SK-N-SH (cell line): Measurements from ENCODE around the gene TRIM40. TPM values are rescaled to one million over a fixed set of nuclear protein-coding genes. Genes with fewer than 3 reads are reported as not detected.

Source experiments
- CTCF ChIA-PET: fragments of 300-600, 350-600 bp; formaldehyde crosslinking; extraction: SDS; loops from one replicate; lab custom pipeline; 2021; lab: Yijun Ruan, JAX
- POLR2A ChIA-PET: fragments of 350-600 bp; sonication (Branson Sonifier 250); formaldehyde crosslinking; extraction: SDS; loops from one replicate; lab custom pipeline; 2020; ENCODE audit warnings: antibody characterized with exemption, inconsistent platforms; lab: Yijun Ruan, JAX
- DNase-seq: peaks from one replicate; pipeline ENCODE4 v3.0.0; 2012
- H2AFZ ChIP-seq: fragments of 200-600 bp; sonication (generic); 2 replicates; pipeline ENCODE4 v1.8.1; 2016; ENCODE audit warnings: antibody characterized with exemption, mild to moderate bottlenecking, low read depth
- H3F3A ChIP-seq: fragments of 200-600 bp; sonication (generic); replicated peaks from 2 replicates; pipeline ENCODE3; 2016; ENCODE audit warnings: antibody characterized with exemption, mild to moderate bottlenecking; ENCODE audit not compliant: insufficient read depth
- H3K27ac ChIP-seq, 2 experiments: fragments of 200-500 bp in 1 of 2; fragments of 200-600 bp in 1 of 2; sonication (Bioruptor generic) in 1 of 2; sonication (generic), shearing (Covaris generic) in 1 of 2; 2 replicates each; pipeline versions ENCODE4 v1.5.1 to v1.6.1; 2014 to 2016; ENCODE audit warnings: low read depth in 2 of 2, inconsistent platforms in 1 of 2, low read length in 1 of 2, mild to moderate bottlenecking in 1 of 2, mixed read lengths in 1 of 2
- H3K27me3 ChIP-seq: fragments of 200-600 bp; sonication (generic), shearing (Covaris generic); 2 replicates; pipeline ENCODE4 v1.6.1; 2016; ENCODE audit warnings: mixed run types; ENCODE audit not compliant: insufficient read depth
- H3K36me3 ChIP-seq, 2 experiments: fragments of 200-500 bp in 1 of 2; fragments of 200-600 bp in 1 of 2; sonication (Bioruptor generic) in 1 of 2; sonication (generic) in 1 of 2; replicated peaks in 1 of 2; 2 replicates each; pipeline versions ENCODE3 to v1.5.1; 2014 to 2016; ENCODE audit warnings: low read length in 1 of 2, mild to moderate bottlenecking in 1 of 2; ENCODE audit not compliant: insufficient read depth in 2 of 2, control insufficient read depth in 1 of 2
- H3K4me1 ChIP-seq, 2 experiments: fragments of 200-500 bp in 1 of 2; fragments of 200-600 bp in 1 of 2; sonication (Bioruptor generic) in 1 of 2; sonication (generic), shearing (Covaris generic) in 1 of 2; 2 replicates each; pipeline versions ENCODE4 v1.5.1 to v1.6.1; 2014 to 2016; ENCODE audit warnings: low read depth in 1 of 2, low read length in 1 of 2, mixed run types in 1 of 2; ENCODE audit not compliant: insufficient read depth in 2 of 2, control insufficient read depth in 1 of 2
- H3K4me2 ChIP-seq: fragments of 200-600 bp; sonication (generic), shearing (Covaris generic); 2 replicates; pipeline ENCODE4 v1.6.1; 2017; ENCODE audit warnings: mixed run types
- H3K4me3 ChIP-seq, 2 experiments: fragments of 200-500 bp in 1 of 2; fragments of 200-600 bp in 1 of 2; sonication (Bioruptor generic) in 1 of 2; sonication (generic), shearing (Covaris generic) in 1 of 2; 2 replicates each; pipeline versions ENCODE4 v1.5.1 to v1.8.1; 2014 to 2016; ENCODE audit warnings: low read depth in 2 of 2, inconsistent platforms in 1 of 2, low read length in 1 of 2, mild to moderate bottlenecking in 1 of 2, mixed read lengths in 1 of 2, moderate library complexity in 1 of 2
- H3K79me2 ChIP-seq: fragments of 200-600 bp; sonication (generic); 2 replicates; pipeline ENCODE4 v1.8.1; 2017; ENCODE audit warnings: mild to moderate bottlenecking; ENCODE audit not compliant: insufficient read depth
- H3K9ac ChIP-seq: fragments of 200-600 bp; sonication (generic); 2 replicates; pipeline ENCODE4 v1.6.1; 2017; ENCODE audit warnings: mixed run types
- H3K9me2 ChIP-seq: fragments of 200-600 bp; sonication (generic); 2 replicates; pipeline ENCODE4 v1.6.1; 2017; ENCODE audit warnings: mixed run types
- H3K9me3 ChIP-seq: fragments of 200-600 bp; sonication (generic); 2 replicates; pipeline ENCODE4 v1.6.1; 2017; ENCODE audit warnings: mixed run types, mild to moderate bottlenecking, moderate library complexity
- H4K20me1 ChIP-seq: fragments of 200-600 bp; sonication (generic); 2 replicates; pipeline ENCODE4 v1.6.1; 2017; ENCODE audit warnings: mild to moderate bottlenecking, mixed run types; ENCODE audit not compliant: insufficient read depth
- CHD2 ChIP-seq: fragments of 150-350 bp; IDR thresholded peaks from 2 replicates; pipeline ENCODE4 v1.6.1; 2018; ENCODE audit warnings: low read length; ENCODE audit not compliant: partially characterized antibody
- ELF1 ChIP-seq: IDR thresholded peaks from 2 replicates; pipeline ENCODE4 v1.4.0; 2012
- EP300 ChIP-seq, 2 experiments: IDR thresholded peaks; 2 replicates each; pipeline versions ENCODE4 v1.4.0 to v1.6.1; 2012; ENCODE audit warnings: borderline replicate concordance in 1 of 2, low read depth in 1 of 2, low read length in 1 of 2
- EZH2phosphoT487 ChIP-seq: fragments of 200-600 bp; sonication (generic); IDR thresholded peaks from 2 replicates; pipeline ENCODE4 v1.6.1; 2017; ENCODE audit warnings: low read depth, mixed run types, mild to moderate bottlenecking, antibody characterized with exemption, moderate library complexity, borderline replicate concordance
- FOXJ3 ChIP-seq: sonication (generic); formaldehyde crosslinking; IDR thresholded peaks from 2 replicates; pipeline ENCODE4 v1.5.1; 2020; ENCODE audit warnings: mild to moderate bottlenecking, missing genetic modification reagents
- JUND ChIP-seq: IDR thresholded peaks from 2 replicates; pipeline ENCODE4 v1.4.0; 2012
- RAD21 ChIP-seq: IDR thresholded peaks from 2 replicates; pipeline ENCODE4 v1.6.1; 2012; ENCODE audit warnings: mild to moderate bottlenecking, low read length
- RFX5 ChIP-seq: IDR thresholded peaks from 2 replicates; pipeline ENCODE4 v1.6.1; 2012; ENCODE audit warnings: mild to moderate bottlenecking, improper control_type of control experiment, low read length
- SIN3A ChIP-seq: IDR thresholded peaks from 2 replicates; pipeline ENCODE4 v1.6.1; 2012; ENCODE audit warnings: low read depth, mild to moderate bottlenecking, low read length, moderate library complexity, borderline replicate concordance
- SMC3 ChIP-seq: IDR thresholded peaks from 2 replicates; pipeline ENCODE4 v1.6.1; 2012; ENCODE audit warnings: low read depth, low read length, improper control_type of control experiment
- TEAD4 ChIP-seq: IDR thresholded peaks from 2 replicates; pipeline ENCODE4 v1.4.0; 2012; ENCODE audit warnings: mild to moderate bottlenecking, borderline replicate concordance; ENCODE audit not compliant: insufficient read depth
- whole genome bisulfite sequencing: methylation state at CpG from one replicate; pipeline ENCODE4 v1.1.6; 2017; ENCODE audit warnings: low lambda C conversion rate; 5-methylcytosine and 5-hydroxymethylcytosine counted together
- polyA plus RNA-seq, 3 experiments: library from polyadenylated mRNA; depleted of rRNA; stranded (reverse); fragments of >200 nt; gene quantifications; 2 replicates each; pipeline ENCODE4 v1.2.3, GENCODE V29; 2012
- TF ChIP-seq, protein P1 (sequence below): IDR thresholded peaks from 2 replicates; pipeline ENCODE4 v1.4.0; 2012; ENCODE audit warnings: low read depth
- TF ChIP-seq, protein P2 (sequence below): fragments of 200-600 bp; sonication (generic); IDR thresholded peaks from 2 replicates; pipeline ENCODE4 v1.6.1; 2017; ENCODE audit warnings: antibody characterized with exemption, mild to moderate bottlenecking, moderate library complexity
- TF ChIP-seq, protein P3 (sequence below): IDR thresholded peaks from 2 replicates; pipeline ENCODE4 v1.6.1; 2012; ENCODE audit warnings: mild to moderate bottlenecking, low read depth, low read length, moderate library complexity
- TF ChIP-seq, protein P4 (sequence below): IDR thresholded peaks from 2 replicates; pipeline ENCODE4; 2012
- TF ChIP-seq, protein P5 (sequence below): IDR thresholded peaks from 2 replicates; pipeline ENCODE4 v1.4.0; 2012; ENCODE audit warnings: low read depth, borderline replicate concordance

TRIM40 gene
- polyA plus RNA-seq, 1 of the 3 experiments (the other 2 are of a cell fraction): not detected

DNA sequence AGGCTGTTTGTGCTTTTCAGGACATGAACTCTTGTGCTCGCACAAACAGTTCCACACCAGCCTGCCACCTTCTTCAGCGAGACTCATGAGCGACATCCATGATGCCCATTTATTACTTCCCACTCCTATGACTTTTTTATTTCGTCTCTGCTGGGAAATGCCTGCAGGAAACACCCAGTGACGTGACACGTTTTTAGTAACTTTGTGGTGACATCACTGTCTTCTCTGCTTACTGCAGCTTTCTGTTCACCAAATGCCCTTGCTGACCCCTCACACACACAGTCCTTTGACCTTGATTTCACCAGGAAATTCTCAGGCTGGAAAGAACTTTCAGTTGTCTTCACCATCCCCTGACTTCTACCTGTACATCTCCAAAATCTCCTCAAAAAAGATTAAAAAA is 8.9 kb downstream of the TRIM40 start:
- no peaks in the 10 kb centered on the region for H3K36me3 ChIP-seq
- WGBS: 29% methylated on average over 6 of the region's 6 CpGs
- H3K27me3 ChIP-seq: peaks cover 27% of the 10 kb centered on the region
- H3K4me2 ChIP-seq: no peak overlapping the region
- no peak overlapping the region for H3K9ac ChIP-seq
- peaks cover 0 to 6% of the 10 kb centered on the region in 2 experiments; a peak in 2 of 4 replicates for H3K4me1 ChIP-seq
- H3K4me3 ChIP-seq: no peak overlapping the region
- H3K9me2 ChIP-seq: no peaks in the 10 kb centered on the region
- no peaks in the 10 kb centered on the region for H3K79me2 ChIP-seq
- DNase-seq: no peak
- no peak for TF ChIP-seq RAD21
- no peak for TF ChIP-seq TEAD4
- TF ChIP-seq SMC3: no peak
- no peak for TF ChIP-seq SIN3A
- no peak for TF ChIP-seq EP300 (IDR thresholded peaks at IDR 0.05; ENCODE audit: borderline replicate concordance in 1 of 2, low read depth in 1 of 2, low read length in 1 of 2)
- TF ChIP-seq, protein P1, sequence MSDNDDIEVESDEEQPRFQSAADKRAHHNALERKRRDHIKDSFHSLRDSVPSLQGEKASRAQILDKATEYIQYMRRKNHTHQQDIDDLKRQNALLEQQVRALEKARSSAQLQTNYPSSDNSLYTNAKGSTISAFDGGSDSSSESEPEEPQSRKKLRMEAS: no peak
- TF ChIP-seq, protein P2, sequence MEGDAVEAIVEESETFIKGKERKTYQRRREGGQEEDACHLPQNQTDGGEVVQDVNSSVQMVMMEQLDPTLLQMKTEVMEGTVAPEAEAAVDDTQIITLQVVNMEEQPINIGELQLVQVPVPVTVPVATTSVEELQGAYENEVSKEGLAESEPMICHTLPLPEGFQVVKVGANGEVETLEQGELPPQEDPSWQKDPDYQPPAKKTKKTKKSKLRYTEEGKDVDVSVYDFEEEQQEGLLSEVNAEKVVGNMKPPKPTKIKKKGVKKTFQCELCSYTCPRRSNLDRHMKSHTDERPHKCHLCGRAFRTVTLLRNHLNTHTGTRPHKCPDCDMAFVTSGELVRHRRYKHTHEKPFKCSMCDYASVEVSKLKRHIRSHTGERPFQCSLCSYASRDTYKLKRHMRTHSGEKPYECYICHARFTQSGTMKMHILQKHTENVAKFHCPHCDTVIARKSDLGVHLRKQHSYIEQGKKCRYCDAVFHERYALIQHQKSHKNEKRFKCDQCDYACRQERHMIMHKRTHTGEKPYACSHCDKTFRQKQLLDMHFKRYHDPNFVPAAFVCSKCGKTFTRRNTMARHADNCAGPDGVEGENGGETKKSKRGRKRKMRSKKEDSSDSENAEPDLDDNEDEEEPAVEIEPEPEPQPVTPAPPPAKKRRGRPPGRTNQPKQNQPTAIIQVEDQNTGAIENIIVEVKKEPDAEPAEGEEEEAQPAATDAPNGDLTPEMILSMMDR: no peak
- TF ChIP-seq, protein P3, sequence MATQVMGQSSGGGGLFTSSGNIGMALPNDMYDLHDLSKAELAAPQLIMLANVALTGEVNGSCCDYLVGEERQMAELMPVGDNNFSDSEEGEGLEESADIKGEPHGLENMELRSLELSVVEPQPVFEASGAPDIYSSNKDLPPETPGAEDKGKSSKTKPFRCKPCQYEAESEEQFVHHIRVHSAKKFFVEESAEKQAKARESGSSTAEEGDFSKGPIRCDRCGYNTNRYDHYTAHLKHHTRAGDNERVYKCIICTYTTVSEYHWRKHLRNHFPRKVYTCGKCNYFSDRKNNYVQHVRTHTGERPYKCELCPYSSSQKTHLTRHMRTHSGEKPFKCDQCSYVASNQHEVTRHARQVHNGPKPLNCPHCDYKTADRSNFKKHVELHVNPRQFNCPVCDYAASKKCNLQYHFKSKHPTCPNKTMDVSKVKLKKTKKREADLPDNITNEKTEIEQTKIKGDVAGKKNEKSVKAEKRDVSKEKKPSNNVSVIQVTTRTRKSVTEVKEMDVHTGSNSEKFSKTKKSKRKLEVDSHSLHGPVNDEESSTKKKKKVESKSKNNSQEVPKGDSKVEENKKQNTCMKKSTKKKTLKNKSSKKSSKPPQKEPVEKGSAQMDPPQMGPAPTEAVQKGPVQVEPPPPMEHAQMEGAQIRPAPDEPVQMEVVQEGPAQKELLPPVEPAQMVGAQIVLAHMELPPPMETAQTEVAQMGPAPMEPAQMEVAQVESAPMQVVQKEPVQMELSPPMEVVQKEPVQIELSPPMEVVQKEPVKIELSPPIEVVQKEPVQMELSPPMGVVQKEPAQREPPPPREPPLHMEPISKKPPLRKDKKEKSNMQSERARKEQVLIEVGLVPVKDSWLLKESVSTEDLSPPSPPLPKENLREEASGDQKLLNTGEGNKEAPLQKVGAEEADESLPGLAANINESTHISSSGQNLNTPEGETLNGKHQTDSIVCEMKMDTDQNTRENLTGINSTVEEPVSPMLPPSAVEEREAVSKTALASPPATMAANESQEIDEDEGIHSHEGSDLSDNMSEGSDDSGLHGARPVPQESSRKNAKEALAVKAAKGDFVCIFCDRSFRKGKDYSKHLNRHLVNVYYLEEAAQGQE: no peak
- CTCF ChIA-PET: interaction anchor here (0.6 to 9.3 kb wide), 3 partner anchors 13 to 252 kb away, joined by 3 to 91 read pairs (median 21); no protein-coding TSS in a partner anchor
- no peaks in the 10 kb centered on the region for H4K20me1 ChIP-seq
- H2AFZ ChIP-seq: no peak overlapping the region
- no peak overlapping the region for H3K27ac ChIP-seq
- no peaks in the 10 kb centered on the region for H3F3A ChIP-seq
- H3K9me3 ChIP-seq: no peaks in the 10 kb centered on the region
- POLR2A ChIA-PET: no interaction called here

DNA sequence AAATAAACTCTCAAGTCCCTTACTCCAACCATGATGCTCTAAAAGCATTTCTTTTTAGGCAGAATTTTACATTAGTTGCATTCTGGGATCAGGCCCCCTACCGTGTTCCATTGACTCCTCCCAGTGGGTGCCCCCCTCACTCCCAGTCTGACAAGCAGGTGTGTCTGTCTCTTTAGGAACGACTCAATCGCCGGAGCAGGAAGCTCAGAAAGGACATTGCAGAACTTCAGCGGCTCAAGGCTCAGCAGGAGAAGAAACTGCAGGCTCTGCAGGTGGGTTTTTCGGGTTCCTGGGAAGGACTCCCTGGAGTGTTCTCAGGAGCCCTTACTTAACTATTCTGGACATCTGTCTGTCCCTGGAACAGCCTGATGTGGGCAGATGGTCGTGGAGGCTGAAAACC is 9.9 kb downstream of the TRIM40 start:
- H3K9me3 ChIP-seq: no peaks in the 10 kb centered on the region
- no peak overlapping the region for H3K27ac ChIP-seq
- no peaks in the 10 kb centered on the region for H3F3A ChIP-seq
- 35% methylated on average over 7 of the region's 7 CpGs for WGBS
- H2AFZ ChIP-seq: no peak overlapping the region
- no peaks in the 10 kb centered on the region for H3K79me2 ChIP-seq
- POLR2A ChIA-PET: no interaction called here
- peaks cover 0 to 6% of the 10 kb centered on the region in 2 experiments; a peak in 2 of 4 replicates for H3K4me1 ChIP-seq
- peaks cover 26% of the 10 kb centered on the region for H3K27me3 ChIP-seq
- CTCF ChIA-PET: interaction anchor here (1.1 to 9.3 kb wide), 3 partner anchors 14 to 42 kb away, joined by 3 to 91 read pairs (median 21); no protein-coding TSS in a partner anchor
- H3K36me3 ChIP-seq: no peaks in the 10 kb centered on the region
- no peak overlapping the region for H3K4me3 ChIP-seq
- H3K4me2 ChIP-seq: no peak overlapping the region
- H3K9ac ChIP-seq: no peak overlapping the region
- no peaks in the 10 kb centered on the region for H3K9me2 ChIP-seq
- H4K20me1 ChIP-seq: no peaks in the 10 kb centered on the region
- DNase-seq: no peak
- TF ChIP-seq FOXJ3 (CRISPR knock-in tag): no peak
- no peak for TF ChIP-seq RFX5
- TF ChIP-seq, protein P4, sequence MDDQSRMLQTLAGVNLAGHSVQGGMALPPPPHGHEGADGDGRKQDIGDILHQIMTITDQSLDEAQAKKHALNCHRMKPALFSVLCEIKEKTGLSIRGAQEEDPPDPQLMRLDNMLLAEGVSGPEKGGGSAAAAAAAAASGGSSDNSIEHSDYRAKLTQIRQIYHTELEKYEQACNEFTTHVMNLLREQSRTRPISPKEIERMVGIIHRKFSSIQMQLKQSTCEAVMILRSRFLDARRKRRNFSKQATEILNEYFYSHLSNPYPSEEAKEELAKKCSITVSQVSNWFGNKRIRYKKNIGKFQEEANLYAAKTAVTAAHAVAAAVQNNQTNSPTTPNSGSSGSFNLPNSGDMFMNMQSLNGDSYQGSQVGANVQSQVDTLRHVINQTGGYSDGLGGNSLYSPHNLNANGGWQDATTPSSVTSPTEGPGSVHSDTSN: no peak
- TF ChIP-seq ELF1: no peak
- TF ChIP-seq, protein P3: no peak
- TF ChIP-seq EZH2phosphoT487: no peak
- no peak for TF ChIP-seq CHD2
- no peak for TF ChIP-seq SIN3A
- TF ChIP-seq JUND: no peak
- TF ChIP-seq, protein P5, sequence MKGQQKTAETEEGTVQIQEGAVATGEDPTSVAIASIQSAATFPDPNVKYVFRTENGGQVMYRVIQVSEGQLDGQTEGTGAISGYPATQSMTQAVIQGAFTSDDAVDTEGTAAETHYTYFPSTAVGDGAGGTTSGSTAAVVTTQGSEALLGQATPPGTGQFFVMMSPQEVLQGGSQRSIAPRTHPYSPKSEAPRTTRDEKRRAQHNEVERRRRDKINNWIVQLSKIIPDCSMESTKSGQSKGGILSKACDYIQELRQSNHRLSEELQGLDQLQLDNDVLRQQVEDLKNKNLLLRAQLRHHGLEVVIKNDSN: no peak
